Stimulated activated naive CD8-positive, alpha-beta T cell treated with anti-CD3 and anti-CD28 coated beads, Interleukin-15, Interleukin-2, amounts not matched to agents 100 ng/mL and 50 ng/mL, for 24 hours (primary cell): ENCODE measurements around the gene CCDC88A.
A peak's percentile ranks its signal among the peaks of the same experiment; 100 is the strongest.
"Not testable (repeated sequence)": the region's sequence is repeated elsewhere in the genome, so short reads cannot be mapped to it uniquely, and the experiment has no call there.

Source experiments
- H3K27ac Mint-ChIP-seq: one replicate; pipeline ENCODE4 v1.8.0; 2021; ENCODE audit warnings: mild to moderate bottlenecking, mixed read lengths
- H3K27me3 Mint-ChIP-seq: one replicate; pipeline ENCODE4 v1.8.0; 2021; ENCODE audit warnings: mixed read lengths
- H3K36me3 Mint-ChIP-seq: one replicate; pipeline ENCODE4 v1.8.0; 2021; ENCODE audit warnings: low read depth, mixed read lengths
- H3K4me1 Mint-ChIP-seq: one replicate; pipeline ENCODE4 v1.8.0; 2021; ENCODE audit warnings: low read depth, mixed read lengths
- H3K4me3 Mint-ChIP-seq: one replicate; pipeline ENCODE4 v1.8.0; 2021; ENCODE audit warnings: mild to moderate bottlenecking, mixed read lengths
- H3K9me3 Mint-ChIP-seq: one replicate; pipeline ENCODE4 v1.8.0; 2021; ENCODE audit warnings: mixed read lengths

CCDC88A gene

DNA sequence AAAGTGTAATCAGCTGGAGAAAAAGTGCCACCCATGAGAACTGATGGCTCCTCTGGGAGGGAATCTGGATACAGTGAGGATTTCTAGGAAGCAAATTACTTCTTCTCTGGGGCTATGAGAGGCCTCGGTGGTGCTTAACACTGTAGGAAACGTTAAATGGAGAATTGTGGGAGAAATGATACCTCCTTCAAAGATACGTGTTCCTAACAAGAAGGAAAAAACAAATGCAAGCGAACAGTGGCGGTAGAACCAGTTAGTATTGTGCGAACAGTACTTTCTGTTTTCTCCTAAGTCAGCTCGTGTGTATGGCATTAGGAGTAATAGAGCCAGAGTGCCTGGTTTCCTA lies 150.0 kb downstream of the CCDC88A start:
- peak overlapping the region; percentile 97 for H3K27ac Mint-ChIP-seq

GRCh38 chr2:55268907-55269644 lies 150.6 kb downstream of the CCDC88A start, which contains the start of gene MTIF2:
Gene MTIF2 (minus strand): TSS chr2:55269231. CDS start chr2:55263858, 5,373 bp downstream.
- peak within 1 kb of the TSS; percentile 97 for H3K4me3 Mint-ChIP-seq
- H3K9me3 Mint-ChIP-seq: no peaks in the 10 kb centered on the region
- H3K27me3 Mint-ChIP-seq: no peaks in the 10 kb centered on the region
- peaks cover 9% of the 10 kb centered on the region for H3K4me1 Mint-ChIP-seq
- peak within 1 kb of the TSS; percentile 97 for H3K27ac Mint-ChIP-seq
- H3K36me3 Mint-ChIP-seq: peaks cover 13% of the 10 kb centered on the region

More for the DNA sequence above, 150.0 kb downstream of the CCDC88A start:
- Mint-ChIP-seq H3K36me3 (peaks cover 7% of the 10 kb centered on the region), H3K27me3 (no peaks in the 10 kb centered on the region), H3K9me3 (no peaks in the 10 kb centered on the region), H3K4me1 (peaks cover 9% of the 10 kb centered on the region), H3K4me3 (peak overlapping the region; percentile 97)

- H3K4me1 Mint-ChIP-seq: peaks cover 9% of the 10 kb centered on the region
- no peaks in the 10 kb centered on the region for H3K9me3 Mint-ChIP-seq
- H3K27ac Mint-ChIP-seq: peak overlapping the region; percentile 97
- H3K27me3 Mint-ChIP-seq: no peaks in the 10 kb centered on the region
- peaks cover 19% of the 10 kb centered on the region for H3K36me3 Mint-ChIP-seq
- peak overlapping the region; percentile 97 for H3K4me3 Mint-ChIP-seq
Observed at GRCh38 chr2:55268288-55268906, 151.3 kb downstream of the CCDC88A start.

- H3K4me1 Mint-ChIP-seq, H3K4me3 Mint-ChIP-seq, H3K27me3 Mint-ChIP-seq, H3K9me3 Mint-ChIP-seq, H3K27ac Mint-ChIP-seq: not testable (repeated sequence)
- peaks cover 48% of the 10 kb centered on the region for H3K36me3 Mint-ChIP-seq
Observed at GRCh38 chr2:55259586-55259985, 160.1 kb downstream of the CCDC88A start.

DNA sequence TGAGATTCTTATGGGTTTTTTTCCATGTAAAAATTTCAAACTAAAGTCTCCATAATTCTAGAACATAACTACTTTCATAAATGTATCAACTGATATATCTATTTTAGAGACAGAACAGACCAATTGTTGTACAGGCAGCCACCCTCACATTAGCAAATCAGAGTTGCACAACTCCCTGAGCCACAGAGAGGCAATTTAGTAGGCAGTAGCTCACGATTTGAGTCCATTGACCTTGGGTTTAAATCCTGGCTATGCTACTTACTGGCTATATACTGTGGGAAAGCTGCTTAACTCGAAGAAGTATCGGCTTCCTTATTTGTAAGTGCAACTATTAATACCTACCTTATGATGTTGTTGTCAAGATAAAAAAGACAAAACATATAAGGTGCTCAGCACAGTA lies 166.8 kb downstream of the CCDC88A start:
- Mint-ChIP-seq H3K36me3 (peaks cover 55% of the 10 kb centered on the region), H3K27me3 (no peaks in the 10 kb centered on the region), H3K4me1 (no peaks in the 10 kb centered on the region), H3K4me3 (no peak overlapping the region), H3K9me3 (no peaks in the 10 kb centered on the region), H3K27ac (no peak overlapping the region)

GRCh38 chr2:55247025-55247424 lies 172.6 kb downstream of the CCDC88A start:
- Mint-ChIP-seq H3K4me3 (no peak overlapping the region), H3K9me3 (no peaks in the 10 kb centered on the region), H3K27ac (no peak overlapping the region), H3K36me3 (peaks cover 61% of the 10 kb centered on the region), H3K27me3 (no peaks in the 10 kb centered on the region), H3K4me1 (no peaks in the 10 kb centered on the region)

DNA sequence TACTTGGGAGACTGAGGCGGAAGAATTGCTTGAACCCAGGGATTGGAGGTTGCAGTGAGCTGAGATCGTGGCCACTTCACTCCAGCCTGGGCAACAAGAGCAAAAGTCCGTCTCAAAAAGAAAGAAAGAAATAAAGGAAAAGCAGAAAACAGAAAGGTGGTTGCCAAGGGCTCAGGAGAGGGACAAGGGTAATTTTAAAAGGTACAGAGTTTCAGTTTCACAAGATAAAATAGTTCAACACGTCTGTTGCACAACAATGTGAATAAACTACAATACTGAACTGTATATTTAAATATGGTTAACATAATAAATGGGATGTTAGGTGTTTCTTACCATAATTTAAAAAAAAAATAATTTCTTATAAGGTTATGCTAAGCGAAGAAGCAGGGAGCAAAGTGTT lies 174.2 kb downstream of the CCDC88A start:
- Mint-ChIP-seq H3K4me1 (no peaks in the 10 kb centered on the region), H3K9me3 (no peaks in the 10 kb centered on the region), H3K36me3 (peaks cover 50% of the 10 kb centered on the region), H3K27ac (no peak overlapping the region), H3K27me3 (no peaks in the 10 kb centered on the region), H3K4me3 (no peak overlapping the region)

DNA sequence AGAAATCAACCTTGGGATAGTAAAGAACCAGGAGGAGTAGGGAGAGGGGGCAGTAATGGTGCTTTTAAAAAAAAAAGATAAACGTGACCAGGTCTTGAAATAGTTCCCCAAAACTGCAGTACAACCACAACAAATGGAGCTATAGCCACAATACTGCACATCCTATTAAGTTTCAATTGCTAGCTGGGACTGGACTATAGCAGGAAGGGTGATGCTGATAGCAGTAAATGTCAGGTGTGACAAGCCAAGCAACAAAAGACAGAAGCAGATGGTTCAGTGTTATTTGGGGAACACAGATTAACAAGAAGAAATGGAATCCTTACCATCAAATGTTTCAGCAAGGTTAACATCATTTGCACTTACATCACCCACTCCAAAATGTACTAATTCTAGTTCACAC lies 177.0 kb downstream of the CCDC88A start:
- Mint-ChIP-seq H3K4me1 (no peaks in the 10 kb centered on the region), H3K36me3 (peaks cover 51% of the 10 kb centered on the region), H3K27ac (no peak overlapping the region)

DNA sequence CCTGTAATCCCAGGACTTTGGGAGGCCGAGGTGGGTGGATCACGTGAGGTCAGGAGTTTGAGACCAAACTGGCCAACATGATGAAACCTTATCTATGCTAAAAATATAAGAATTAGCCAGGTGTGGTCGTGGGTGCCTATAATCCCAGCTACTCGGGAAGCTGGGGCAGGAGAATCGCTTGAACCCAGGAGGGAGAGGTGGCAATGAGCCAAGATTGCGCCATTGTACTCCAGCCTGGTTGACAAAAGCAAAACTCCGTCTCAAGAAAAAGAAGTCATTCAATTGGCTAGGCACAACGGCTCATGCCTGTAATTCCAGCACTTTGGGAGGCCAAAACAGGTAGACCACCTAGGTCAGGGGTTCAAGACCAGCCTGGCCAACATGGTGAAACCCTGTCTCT lies 178.1 kb downstream of the CCDC88A start:
- H3K36me3 Mint-ChIP-seq: peaks cover 51% of the 10 kb centered on the region
- H3K27ac Mint-ChIP-seq, H3K4me1 Mint-ChIP-seq, H3K27me3 Mint-ChIP-seq, H3K9me3 Mint-ChIP-seq, H3K4me3 Mint-ChIP-seq: not testable (repeated sequence)

More for the DNA sequence above, 177.0 kb downstream of the CCDC88A start:
- Mint-ChIP-seq H3K9me3 (no peaks in the 10 kb centered on the region), H3K4me3 (no peak overlapping the region), H3K27me3 (no peaks in the 10 kb centered on the region)

- H3K4me3 Mint-ChIP-seq: no peak overlapping the region
- H3K36me3 Mint-ChIP-seq: peaks cover 59% of the 10 kb centered on the region
- peaks cover 15% of the 10 kb centered on the region for H3K4me1 Mint-ChIP-seq
- no peaks in the 10 kb centered on the region for H3K27me3 Mint-ChIP-seq
- no peaks in the 10 kb centered on the region for H3K9me3 Mint-ChIP-seq
- H3K27ac Mint-ChIP-seq: no peak overlapping the region
Observed at GRCh38 chr2:55239656-55240222, 179.9 kb downstream of the CCDC88A start.
